Muscle of arm (tissue), 12 donors: ENCODE measurements around the gene PRKCZ. TPM values are rescaled to one million over a fixed set of nuclear protein-coding genes. Genes with fewer than 3 reads are reported as not detected.

ENCODE experiments used
- DNase-seq: peaks from one replicate; pipeline ENCODE4 v3.0.0-alpha.2; 2013
- polyA plus RNA-seq, 12 donors: library from polyadenylated mRNA; unstranded; fragments of 120-200 nt; gene quantifications; one replicate each; pipeline ENCODE4 v1.2.1, GENCODE V29; 2013; ENCODE audit not compliant: insufficient read length in 12 of 12

Gene PRKCZ
- polyA plus RNA-seq, 12 donors: 4.2 to 15.0 (median 6.3) TPM; not detected in 1

DNA sequence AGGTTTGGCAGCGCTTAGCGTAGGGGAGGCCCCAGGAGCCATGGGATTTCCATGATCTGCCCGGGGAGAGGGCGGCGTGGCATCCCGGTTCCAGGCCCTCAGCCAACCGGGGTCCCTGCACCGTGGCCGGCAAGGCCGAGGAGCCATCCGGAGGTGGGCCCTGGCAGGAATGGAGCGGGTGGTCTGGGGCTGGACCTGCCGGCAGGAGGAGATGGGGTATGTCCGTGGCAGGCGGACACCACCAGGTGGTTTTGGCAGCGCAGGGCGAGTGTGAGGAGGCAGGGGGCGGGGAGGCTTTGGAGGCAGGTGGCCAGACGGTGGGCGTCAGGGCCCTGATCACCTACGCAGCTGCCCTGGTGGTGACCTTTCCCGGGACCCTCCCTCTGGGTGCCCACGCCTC lies 10.3 kb downstream of the PRKCZ start:
- no peak for DNase-seq

DNA sequence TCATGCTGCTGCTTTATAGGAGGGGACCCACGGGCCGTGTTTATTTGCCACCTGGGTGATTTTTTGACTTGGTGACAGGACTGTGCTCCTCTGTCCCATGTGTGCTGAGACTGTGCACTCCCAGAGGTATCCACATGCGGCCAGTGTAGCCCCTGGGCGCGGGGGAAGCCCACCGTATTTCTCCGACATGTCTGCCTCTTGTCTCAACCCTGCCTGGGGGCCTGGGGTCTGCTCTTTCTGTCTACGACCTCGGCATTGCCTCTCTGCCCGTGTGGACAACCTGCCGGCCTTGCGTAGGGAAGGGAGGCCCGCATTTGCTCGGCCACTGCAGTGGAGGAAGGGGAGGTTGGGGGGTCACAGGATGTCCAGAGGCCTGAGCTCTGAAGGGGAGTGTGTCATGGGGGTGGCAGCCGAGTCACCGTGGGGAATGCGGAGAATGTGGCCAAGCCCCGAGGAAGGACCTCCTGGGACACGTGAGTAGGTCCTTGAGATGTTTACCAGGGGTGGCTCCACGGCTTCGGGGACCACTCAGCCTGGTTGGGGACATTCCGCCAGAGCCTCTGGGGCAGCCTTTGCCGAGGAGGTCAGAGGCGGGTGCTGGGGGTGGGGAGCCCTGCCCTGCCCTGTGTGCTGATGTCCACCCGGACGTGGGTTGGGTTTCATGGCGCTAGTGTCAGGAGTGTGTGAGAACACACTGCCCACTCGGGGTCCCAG lies 11.0 kb downstream of the PRKCZ start:
- no peak for DNase-seq

DNA sequence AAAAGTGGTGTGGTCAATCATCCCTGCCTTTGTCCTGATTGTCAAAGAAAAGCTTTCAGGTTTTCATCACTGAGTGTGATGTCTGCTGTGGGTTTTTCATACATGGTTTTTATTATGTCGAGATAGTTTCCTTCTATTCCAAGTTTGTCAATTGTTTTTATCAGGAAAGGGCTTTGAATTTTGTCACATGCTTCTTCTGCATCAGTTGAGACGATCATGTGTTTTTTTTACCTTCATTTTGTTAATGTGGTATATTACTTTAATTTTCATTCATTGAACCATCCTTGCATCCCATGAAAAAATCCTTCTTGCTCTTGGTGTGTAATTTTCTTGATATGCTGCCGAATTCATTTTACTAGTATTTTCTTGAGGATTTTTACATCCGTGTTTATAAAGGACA lies 15.5 kb downstream of the PRKCZ start:
- no peak for DNase-seq

GRCh38 chr1:2067393-2067792 lies 17.2 kb downstream of the PRKCZ start:
- DNase-seq: no peak

GRCh38 chr1:2067981-2068380 lies 17.8 kb downstream of the PRKCZ start:
- no peak for DNase-seq

- DNase-seq: no peak
Measured at GRCh38 chr1:2068951-2069350, 18.7 kb downstream of the PRKCZ start.

DNA sequence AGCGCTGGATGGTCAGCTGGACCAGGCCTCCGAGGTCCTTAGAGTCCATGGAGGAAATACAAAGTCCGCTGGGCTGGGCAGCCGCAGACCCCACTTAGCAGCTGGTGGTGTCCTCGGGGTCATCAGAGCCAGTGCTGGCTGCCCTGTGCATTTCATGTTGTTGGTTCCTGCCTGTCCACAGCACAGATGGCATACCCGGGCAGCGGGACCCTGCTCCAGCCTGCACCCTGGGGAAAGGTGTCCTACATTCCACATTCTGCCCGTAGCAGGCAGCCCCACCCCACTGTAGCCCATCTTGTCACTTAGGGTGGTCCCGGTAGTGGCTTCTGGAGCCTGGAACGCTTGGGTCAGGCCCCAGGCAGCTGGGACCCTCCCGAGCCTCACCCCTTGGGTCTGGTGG lies 19.8 kb downstream of the PRKCZ start:
- DNase-seq: no peak

- DNase-seq: no peak
Measured at GRCh38 chr1:2070800-2071530, 20.8 kb downstream of the PRKCZ start.

DNA sequence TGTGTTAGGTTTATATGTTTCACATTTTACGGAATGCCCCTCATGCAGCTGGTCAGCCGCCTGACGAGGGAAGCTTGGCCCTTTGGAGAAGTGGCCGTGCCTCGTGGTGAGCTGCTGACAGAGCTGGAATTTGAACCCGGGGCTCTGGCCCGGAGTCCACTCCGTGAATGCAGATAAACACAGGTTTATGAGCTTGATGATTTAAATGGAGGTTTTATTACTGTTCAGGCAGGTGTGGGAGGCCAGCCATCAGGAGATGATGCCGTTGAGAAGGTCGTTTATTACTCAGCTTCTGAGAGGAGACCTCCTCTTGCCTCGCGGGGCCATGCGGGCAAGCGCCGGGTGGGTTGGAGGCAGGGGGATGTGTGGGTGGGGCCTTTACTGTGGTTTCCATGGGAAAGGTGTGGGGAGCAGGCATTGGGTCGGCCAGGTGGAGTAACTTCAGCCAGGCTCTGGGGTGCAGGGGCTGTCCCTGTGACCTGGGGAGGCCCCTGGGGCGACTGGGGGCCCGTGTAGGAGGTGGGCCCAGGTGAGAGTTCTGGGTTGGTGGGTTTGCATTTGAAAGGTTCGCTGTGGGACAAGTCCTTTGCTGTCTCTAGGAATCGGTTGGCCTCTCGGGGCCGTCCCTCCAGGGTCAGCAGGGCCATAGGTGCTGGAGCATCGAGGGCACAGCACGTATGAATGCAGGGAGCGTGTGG lies 22.0 kb downstream of the PRKCZ start:
- DNase-seq: no peak

- no peak for DNase-seq
Measured at GRCh38 chr1:2072891-2073290, 22.7 kb downstream of the PRKCZ start.

GRCh38 chr1:2073382-2074230 lies 23.4 kb downstream of the PRKCZ start:
- peak; percentile 56 for DNase-seq

DNA sequence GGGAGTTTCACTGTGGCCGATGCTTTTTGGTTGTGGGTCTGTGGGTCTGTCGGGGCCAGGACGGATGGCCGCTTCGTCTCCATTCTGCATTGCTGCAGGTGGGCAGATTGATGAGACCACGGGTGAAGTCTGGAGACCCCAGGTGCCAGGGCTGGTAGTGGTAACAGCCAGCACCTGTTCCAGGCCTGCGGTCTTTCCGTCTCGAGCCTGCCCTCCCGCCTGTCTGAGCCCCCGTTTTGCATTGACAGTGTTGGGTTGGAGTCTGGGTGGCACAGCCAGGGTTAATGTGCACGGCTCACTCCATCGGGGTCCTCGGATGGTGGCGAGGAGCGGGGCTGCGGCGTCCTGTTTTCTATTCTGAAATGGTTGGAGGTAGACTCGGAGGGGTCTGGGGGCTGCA lies 24.2 kb downstream of the PRKCZ start:
- DNase-seq: no peak

DNA sequence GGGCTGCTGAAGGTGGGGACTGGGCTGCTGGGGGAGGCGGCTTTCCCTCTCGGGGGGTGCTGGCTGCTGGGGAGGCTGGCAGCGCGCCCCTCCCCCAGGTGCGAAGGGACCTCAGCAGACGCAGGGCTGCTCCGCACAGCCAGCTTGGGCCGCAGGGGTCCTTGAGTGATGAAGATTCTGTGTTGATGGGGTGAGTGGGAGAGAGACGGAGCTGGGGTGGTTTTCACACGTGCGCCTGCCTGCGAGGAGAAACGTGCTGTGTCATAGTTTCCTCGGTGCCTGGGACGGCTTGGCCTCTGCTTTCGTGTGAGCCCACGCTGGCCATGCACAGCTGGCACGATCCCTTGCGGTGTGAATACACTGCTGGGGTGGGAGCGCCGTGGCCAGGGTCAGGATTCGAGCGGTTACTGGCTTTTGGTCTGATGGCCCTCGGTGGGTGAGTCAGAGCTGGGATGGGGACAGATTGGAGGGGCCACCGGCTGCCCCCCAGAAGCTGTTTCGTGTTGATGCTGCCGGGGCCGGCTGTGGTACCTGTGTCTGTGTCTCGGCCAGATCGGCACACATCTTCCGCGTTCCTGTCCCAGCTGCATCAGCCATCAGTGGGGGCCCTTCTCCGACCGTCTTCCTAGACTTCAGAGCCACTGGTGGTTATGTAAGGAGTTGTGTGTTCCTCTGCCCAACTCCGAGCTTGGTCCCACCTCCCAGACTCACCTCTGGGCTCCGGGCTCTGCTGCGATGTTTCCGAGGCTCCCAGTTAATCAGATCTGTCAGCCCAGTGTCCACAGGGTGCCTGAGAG lies 24.9 kb downstream of the PRKCZ start:
- no peak for DNase-seq

GRCh38 chr1:2076826-2077225 lies 26.6 kb downstream of the PRKCZ start:
- no peak for DNase-seq

GRCh38 chr1:2078170-2078569 lies 28.0 kb downstream of the PRKCZ start:
- DNase-seq: no peak

DNA sequence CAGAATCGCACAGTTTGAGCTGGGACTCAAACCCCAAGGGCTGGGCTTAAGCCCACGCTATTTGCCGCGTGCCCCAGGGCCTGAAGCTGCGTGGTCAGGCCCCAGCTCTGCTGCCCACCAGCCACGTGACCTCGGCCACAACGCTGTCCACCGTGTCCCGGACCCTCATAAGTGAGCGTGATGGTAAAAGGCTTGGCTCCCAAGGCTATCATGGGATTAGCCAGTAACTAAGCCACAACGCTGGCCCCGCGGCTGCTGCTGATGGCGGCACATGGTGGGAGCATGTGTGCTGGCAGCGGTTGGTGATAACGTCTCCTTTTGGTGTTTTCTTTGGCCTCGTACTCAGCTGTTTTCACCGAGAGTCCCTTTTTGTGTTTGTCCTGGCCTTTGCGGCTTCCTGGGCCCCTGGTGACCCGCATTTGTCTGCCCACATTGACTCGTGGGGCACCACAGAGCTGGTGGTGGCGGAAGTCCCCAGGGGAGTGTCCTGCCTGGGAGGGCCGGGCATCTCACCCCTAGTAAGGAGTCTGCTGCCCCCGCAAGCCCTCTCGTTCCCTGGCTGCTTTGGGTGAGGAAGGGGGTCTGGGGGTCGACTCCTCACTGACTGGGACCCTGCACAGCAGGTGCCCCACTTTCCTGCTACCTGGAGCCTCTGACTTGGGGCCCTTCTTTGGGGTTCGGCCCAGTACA lies 29.3 kb downstream of the PRKCZ start:
- DNase-seq: no peak

- DNase-seq: no peak
Measured at GRCh38 chr1:2080140-2080539, 29.9 kb downstream of the PRKCZ start.

DNA sequence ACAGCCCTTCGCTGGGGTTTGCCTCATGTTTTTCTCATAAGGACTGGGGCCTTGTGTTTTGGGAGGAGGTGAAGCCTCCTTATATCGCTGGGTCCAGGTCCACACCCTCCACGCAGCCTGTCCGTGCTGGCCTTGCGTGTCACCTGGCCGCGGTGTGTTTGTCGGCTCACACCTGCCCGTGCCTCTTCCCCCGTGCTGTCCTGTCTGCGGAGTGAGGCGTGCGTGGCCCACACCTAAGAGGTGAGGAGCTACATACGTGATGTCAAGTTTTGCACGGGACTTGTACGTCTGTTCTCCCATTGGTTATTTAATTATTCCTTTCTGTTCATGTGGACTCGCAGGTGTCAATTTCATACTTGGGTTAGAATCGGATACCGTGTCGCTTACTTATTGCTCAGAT lies 30.7 kb downstream of the PRKCZ start:
- no peak for DNase-seq

DNA sequence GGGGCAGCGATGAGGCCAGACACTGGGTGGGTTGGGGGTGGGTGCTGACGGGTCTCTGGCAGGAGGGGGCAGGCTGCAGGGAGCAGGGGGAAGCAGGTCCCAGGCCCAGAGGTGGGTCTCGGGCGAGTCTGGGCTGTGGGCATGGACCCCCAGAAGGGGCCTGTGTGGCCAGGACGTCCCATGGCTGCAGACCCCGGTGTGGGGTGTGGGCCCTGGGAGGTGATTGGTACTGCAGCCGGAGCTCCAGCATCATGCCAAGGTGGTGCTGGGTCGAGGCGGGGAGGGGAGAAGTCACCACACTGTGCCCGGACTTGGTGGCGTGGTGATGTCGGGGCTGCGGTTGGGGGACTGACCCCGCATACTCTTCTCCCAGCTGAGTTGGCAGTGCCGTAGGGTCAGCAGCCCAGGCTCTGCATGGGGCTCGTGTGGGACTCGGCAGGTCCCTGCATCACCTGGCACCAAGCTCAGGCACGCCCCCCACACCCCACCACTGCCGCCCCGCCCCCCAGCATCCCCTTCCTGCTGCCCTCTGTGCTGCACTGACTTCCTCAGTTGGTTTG lies 31.2 kb downstream of the PRKCZ start:
- no peak for DNase-seq

DNA sequence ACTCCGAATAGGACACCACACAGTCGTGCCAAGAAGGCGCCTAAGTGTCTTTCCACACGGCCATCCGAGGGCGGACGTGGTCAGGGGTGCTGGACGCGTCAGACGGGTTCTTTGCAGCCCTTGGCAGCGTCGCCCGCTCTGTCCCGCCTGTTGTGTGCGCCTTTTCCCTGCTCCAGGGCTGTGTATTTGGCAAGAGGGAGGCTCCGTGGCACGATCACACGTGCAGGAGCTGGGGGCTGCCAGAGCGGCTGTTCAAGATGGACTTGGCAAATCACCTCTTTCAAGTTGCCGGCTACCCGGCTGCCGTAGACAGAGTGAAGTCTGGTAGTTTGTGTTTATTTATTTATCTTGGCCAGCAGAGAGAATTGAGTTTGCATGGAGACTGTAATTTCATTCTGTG lies 31.9 kb downstream of the PRKCZ start:
- no peak for DNase-seq
